ENCODE results near the gene ARHGAP30.
A peak's percentile ranks its signal among the peaks of the same experiment; 100 is the strongest.

ARHGAP30 gene

GRCh38 chr1:161013488-161014230, 56.0 kb downstream of the ARHGAP30 start:
- DNase-seq: peak in 30 of 56 donors; percentile 4 to 70 (median 20)

DNA sequence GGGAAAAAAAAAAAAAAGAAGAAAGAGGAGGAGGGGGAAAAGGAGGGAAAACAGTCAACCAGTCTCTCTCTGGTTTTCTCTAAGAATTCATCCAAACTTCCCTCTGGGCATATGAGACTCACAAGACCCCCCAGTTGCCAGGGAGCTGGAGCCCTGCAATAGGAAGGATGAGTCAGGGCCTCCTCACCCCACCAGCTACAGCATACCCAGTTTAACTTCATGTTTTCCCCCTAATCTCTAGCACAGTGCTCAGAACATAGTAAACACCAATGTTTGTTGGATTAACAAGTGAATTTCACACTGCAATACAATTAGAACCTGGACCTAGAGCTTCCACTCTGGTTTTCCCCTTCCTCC, 56.6 kb downstream of the ARHGAP30 start:
- no peak for DNase-seq

GRCh38 chr1:161012420-161012819, 57.3 kb downstream of the ARHGAP30 start:
- no peak for DNase-seq

- no peak for DNase-seq
Observed at GRCh38 chr1:161009602-161010211, 60.0 kb downstream of the ARHGAP30 start.

- DNase-seq: no peak
Observed at GRCh38 chr1:161008869-161009510, 60.7 kb downstream of the ARHGAP30 start.

DNA sequence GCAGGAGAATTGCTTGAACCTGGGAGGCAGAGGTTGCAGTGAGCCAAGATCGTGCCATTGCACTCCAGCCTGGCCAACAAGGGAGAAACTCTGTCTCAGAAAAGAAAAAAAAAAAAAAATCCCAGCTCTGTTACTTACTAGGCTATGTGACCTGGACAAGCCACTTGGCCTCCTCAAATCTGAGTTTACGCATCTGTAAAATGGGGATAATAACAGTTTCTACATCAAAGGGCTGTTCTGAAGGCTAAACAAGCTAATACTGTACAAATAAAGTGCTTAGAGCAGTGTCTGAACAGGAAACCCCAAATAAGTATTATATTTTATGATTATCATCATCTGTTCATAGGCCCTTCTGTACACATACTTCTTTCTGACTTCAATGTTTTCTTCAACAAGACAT, 62.3 kb downstream of the ARHGAP30 start:
- no peak for DNase-seq

DNA sequence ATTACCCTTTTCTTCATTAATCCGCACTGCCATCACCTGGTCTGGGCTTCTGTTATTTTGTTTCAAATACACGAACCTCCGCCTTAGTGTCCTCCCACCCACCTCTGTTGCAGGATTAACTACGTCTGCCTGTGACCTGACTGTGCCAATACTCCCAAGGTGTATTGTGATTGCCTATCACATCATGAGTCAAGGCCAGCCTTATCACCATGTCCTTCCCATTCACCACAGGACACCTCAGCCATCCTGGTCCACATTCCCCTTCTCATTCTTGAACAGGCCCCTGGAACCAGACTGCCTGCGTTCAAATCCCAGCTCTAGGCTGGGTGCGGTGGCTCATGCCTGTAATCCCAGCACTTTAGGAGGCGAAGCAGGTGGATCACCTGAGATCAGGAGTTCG, 63.1 kb downstream of the ARHGAP30 start:
- DNase-seq: no peak

GRCh38 chr1:161001525-161001924, 68.2 kb downstream of the ARHGAP30 start:
- no peak for DNase-seq

DNA sequence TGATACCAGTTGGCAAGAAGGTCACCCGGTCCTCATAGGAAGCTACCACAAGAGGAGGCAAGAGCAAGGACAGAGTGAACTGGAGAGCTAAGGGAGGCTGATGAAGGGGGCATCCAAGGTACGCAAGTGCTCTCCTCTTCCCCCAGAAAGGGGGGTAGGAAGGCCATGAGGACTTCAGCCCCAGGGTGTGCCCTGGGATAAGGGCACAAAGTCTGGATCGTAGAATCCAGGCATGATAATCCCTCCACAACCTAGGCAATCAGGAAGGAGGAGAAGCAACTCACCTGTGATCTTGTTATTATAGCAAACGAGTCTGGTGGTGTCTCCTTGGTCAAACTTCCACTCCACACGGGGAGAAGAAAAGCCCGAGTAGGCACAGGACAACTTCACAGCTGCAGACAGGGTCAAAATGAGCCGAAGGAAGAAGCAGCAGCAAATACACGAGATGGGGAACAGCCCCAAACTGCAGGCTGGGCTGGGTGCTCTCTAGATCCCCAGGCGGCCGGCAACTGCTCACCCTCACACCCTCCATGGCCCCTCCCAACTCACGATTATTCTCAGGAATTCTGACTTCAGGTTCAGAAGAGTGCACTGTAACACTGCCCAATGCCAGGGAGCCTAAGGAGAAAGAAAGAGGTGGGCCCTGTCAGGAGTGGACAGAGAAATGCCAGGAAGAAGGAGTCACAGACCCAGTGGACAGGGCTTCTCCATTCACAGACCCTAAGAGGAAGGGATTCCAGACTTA, 68.8 kb downstream of the ARHGAP30 start:
- no peak for DNase-seq

DNA sequence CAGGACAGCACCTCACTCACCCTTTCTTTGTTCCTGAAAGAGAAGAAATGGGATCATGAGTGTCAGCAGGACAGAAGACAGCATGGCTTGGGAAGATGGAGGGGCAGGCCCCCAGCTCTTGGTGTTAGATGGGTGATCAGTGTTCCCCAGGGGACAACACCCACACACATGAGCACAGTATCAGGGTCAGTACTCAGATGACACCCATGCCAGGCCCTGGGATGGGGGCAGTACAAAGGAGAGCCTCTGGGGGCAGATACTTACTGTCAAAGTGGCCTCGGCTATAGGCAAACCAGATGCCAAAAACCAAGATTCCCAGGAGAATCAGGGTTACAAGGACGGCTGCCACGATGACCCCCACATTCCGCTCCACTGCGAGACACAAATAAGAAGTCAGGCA, 70.3 kb downstream of the ARHGAP30 start:
- DNase-seq: no peak

DNA sequence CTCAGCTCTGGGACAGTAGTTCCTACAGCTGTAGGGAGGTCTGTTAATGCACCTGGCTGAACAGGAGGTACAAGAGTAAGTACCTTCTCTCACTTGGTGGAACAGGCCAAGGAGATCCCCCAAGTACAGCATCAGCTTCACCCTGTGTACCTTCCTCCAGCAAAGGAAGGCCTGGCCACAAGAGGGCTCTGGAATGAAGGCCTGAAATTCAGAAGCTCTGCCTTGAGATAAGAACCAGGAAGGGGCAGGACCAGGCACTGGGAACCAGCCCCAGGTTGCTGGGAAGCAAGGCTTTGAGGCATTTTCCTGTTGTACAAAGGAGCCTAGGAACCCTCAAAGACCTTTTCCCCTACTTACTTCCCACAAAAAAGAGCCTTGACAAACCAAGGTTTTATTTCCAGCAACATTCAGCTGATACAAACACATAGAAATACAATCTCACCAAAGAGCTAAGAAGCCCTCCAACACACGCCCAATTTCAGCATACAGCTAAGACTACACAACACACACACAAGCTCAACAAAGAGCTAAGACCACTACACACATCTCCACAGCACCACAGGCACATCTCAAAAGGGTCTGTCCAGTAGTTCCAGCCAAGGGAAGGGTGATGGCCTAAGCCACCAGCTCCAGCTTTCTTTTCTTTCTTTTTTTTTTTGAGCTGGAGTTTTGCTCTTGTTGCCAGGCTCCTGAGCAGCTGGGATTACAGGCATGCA, 72.2 kb downstream of the ARHGAP30 start:
- DNase-seq: peak in 29 of 56 donors; percentile 2 to 55 (median 15)
